Measurements from ENCODE around the gene CCDC136.

CCDC136 gene

DNA sequence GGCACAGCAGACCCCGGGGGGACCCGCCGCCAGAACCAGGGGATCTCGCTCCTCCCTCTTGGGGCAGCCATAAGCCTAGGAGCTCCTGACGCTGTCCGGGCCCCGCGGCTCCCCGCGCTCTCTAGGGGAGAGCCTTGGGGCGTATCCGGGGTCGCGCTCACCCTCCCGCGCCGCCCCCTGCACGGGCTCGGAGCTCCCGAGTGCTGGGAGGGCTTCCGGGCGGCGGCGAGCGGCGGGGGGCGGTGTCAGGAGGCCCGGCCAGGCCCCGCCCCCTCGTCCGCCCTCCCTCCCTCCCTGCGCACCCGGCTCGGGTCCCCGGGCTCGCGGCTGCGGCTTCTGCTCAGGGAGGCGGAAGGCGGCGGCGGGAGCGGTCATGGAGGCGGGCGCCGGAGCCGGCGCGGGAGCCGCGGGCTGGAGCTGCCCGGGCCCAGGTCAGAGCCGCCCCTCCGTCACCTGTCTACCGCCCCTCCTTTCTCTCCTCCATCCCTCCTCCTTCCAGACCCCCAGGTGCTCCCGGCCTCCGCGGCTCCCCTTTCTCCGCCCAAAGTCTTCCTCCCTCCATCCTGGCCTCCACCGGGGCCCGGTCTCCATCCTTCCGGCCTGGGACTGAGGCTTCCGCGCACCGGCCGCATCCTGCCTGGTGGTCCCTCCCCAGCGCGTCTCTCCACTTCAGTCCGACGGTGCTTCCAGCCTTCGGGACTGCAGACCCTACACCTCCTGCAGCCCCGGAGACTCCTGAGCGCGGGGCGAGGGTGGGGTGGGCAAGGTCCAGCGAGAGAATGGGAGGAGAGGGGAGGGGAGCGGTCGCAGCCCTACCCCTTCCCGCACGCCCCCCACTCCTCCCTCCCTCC is at the start of gene CCDC136:
CCDC136 (plus strand) TSS at position 848 of the 851 bp plus-strand sequence. CDS start 444 bp downstream, outside the sequence.
- peak; percentile 25 for DNase-seq

GRCh38 chr7:128742206-128742605 is 49.6 kb upstream of the CCDC136 start:
- no peak for DNase-seq

DNA sequence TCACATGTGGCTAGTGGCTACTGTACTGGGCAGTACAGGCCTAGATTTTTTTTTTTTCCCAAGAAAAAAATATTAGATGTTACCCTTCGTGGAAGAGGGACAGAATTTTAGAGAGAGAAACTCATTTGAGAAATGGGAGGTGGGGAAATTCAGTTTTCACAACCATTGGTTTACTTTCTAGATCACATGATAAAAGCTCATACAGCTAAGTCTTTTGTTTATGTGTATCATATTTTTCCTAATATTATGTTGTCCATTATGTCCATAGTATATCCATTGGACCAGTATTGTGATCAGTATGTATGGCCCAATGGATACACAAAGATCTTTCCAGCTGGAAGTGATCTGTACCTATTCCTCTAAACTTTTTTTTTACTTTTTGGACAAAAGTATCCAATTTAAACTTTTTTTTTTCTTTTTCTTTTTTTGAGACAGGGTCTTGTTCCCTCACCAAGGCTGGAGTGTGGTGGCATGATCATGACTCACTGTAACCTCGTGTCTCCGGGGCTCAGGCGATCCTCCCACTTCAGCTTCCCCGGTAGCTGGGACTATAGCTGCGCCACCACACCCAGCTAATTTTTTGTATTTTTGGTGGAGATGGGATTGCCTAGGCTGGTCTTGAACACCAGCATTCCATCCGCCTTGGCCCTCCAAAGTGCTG is 48.5 kb upstream of the CCDC136 start:
- DNase-seq = no peak

DNA sequence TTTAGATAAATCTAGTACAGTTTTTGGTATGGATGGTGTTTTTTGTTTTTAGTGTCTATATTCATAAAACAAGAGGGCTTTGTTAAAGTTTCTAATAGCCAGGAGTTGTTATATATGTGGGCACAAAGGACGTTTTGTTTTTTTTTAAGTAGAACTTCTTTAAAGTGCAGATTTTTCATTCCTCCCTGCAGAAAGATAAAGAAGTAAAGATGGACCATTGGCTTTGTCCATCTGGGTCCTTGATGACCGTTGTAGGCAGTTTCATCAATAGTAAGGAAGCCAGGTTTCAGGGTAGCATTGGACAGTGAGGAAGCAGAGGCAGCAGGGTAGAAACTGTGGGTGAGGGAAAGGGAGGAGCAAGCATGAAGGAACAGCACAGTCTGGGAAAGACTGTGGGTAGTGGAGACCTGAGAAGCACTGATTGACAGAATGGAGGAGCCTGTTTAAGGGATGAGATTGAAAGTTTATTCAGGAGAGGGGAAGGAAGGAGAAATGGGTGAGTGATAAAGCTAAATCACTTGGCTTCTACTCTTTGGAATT is 47.3 kb upstream of the CCDC136 start:
- no peak for DNase-seq

- DNase-seq = no peak
Observed at GRCh38 chr7:128745706-128746105, 46.1 kb upstream of the CCDC136 start.

DNA sequence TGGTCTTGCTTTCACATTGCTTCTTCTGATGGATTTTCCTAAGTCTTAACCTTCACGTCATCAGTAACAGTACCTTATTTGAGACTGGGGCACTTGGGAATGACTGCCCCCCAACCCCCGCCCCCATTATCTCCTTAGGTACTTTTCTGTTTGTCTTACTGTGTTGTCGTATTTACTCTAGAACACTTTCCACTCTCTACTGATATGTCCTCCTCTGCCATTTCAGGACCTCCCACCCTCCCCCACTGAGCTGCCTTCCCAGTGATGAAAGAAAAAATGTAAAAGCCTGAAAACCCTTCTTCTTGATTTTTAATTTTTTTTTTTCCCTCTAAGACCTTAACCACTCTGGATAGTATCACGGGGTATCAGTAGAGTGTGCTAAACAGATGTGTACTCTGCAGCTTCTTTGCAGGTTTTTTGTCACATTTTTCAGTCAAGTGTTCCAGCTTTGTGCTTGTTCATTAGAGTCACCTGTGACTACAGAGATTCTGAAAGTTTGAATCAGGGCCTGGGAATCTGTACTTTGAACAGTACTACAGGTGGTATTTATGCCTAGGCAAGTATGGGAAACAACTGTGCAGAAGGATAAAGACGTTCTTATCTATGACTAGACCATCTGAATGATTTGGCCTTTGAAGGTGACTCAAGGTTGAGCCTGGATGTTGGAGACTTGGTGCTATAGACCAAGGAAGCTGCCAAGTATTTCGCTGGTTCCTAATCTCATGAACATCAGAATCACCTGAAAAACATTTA is 44.3 kb upstream of the CCDC136 start:
- DNase-seq = no peak

- DNase-seq = no peak
Observed at GRCh38 chr7:128752251-128752650, 39.5 kb upstream of the CCDC136 start.

DNA sequence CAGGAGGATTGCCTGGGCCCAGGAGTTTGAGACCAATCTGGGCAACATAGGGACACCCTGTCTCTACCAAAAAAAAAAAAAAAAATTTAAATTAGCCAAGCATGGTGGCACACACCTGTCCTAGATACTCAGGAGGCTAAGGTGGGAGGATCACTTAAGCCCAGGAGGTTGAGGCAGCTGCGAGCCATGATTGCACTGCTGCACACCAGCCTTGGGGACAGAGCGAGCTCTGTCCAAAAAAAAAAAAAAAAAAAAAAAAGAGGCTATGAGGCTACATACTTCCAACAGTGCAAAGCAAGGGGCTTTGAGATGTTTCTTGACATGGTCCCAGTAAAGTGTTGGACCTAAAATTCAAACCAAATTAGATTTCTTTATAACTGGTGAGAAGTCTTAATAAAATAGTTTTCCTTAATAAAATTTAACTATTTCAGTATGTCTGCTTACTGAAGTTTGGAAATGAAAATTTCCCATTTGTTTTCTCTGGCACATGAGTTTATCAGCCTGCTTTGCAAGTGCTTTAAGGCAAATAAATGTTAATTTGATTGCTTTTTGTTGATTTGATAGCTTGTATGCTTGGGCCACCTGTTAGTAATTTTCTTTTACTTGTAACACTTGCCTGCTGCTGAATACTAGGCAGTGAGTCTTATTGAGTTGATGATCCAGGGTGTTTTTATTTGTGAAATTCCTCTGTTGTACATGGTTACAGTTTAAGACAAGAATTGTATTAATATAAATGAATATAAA is 36.5 kb upstream of the CCDC136 start:
- DNase-seq = no peak

DNA sequence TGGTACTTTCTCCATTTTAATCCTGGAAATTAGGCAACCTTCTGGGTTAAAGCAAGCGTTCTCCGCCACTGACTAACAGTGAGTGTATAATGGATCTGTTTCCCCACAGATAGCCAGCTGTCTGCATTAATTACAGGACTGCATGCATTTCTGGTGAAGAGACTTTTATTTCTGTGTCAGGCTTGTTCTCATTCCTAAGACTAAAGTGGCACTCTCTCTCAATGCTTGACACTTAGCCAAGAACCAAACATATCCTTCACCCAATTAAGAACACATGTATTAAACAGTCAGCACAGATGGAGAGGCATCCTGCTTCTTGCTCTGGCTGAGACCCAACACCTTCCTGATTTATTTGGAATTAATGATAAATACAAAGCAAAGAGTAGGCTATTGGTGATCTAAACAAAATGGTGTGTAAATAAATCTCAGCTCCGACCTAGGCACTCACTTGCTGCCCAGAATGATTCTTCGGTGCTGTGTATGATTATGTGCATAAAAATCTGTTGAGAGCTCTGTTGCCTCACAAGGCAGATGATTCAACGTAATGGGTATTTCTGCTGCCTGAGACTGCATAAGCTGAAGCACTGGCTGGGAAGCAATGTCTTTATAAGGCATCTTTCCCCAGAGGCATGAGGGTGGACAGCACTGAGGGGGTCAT is 35.8 kb upstream of the CCDC136 start:
- no peak for DNase-seq

DNA sequence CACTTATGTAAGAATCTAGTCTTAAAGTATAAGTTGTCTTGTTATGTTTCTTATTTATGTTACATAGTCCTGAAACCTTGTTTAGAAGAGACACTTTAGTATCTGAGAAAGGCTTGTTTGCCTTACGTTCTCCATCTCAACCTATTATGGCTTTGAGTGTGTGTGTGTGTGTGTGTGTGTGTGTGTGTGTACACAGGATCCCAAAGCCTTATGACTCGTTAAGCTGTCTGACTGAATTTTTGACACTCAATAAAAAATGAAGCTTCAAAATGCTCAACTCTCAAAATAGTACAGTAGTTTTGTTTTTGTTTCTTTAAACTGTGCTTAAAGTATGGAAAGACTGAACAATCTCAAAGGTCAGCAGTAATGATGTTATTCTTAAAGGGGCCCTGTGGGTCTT is 34.6 kb upstream of the CCDC136 start:
- DNase-seq = no peak

- no peak for DNase-seq
Observed at GRCh38 chr7:128758553-128758952, 33.2 kb upstream of the CCDC136 start.

GRCh38 chr7:128759242-128759641 is 32.5 kb upstream of the CCDC136 start:
- no peak for DNase-seq

GRCh38 chr7:128763541-128763940 is 28.2 kb upstream of the CCDC136 start:
- DNase-seq = no peak

- DNase-seq = no peak
Observed at GRCh38 chr7:128767475-128768110, 24.2 kb upstream of the CCDC136 start.

DNA sequence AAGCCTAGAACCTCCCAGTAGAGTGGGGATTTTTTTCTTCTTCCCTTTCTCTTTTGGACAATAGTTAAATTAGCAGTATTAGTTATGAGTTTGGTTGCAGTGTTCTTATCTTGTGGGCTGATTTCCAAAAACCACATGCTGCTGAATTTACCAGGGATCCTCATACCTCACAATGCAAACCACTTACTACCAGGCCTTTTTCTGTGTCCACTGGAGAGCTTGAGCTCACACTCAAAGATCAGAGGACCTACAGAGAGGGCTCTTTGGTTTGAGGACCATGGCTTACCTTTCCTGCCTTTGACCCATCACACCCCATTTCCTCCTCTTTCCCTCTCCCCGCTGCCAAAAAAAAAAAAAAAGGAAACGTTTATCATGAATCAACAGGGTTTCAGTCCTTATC is 21.5 kb upstream of the CCDC136 start:
- no peak for DNase-seq

GRCh38 chr7:128773604-128774003 is 18.2 kb upstream of the CCDC136 start:
- no peak for DNase-seq

- DNase-seq = no peak
Observed at GRCh38 chr7:128774029-128774689, 17.6 kb upstream of the CCDC136 start.

DNA sequence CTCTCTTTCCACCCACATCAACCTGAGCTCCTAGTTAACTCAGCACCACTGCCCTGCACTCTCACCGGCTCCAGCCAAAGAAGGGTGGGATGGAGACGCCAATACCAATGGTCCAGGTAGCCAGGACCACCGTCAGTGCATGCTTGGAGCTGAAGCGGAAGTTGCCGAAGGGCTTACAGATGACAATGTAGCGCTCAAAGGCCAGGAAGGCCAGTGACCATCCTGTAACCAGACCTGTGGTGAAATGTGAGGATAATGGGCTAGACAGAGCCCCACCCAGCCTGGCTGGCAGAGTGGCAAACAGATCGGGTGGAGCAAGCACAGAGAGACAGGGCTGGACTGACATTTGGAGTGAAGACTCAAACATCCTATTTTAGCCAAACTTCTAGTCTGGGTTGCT is 16.8 kb upstream of the CCDC136 start:
- DNase-seq = no peak

DNA sequence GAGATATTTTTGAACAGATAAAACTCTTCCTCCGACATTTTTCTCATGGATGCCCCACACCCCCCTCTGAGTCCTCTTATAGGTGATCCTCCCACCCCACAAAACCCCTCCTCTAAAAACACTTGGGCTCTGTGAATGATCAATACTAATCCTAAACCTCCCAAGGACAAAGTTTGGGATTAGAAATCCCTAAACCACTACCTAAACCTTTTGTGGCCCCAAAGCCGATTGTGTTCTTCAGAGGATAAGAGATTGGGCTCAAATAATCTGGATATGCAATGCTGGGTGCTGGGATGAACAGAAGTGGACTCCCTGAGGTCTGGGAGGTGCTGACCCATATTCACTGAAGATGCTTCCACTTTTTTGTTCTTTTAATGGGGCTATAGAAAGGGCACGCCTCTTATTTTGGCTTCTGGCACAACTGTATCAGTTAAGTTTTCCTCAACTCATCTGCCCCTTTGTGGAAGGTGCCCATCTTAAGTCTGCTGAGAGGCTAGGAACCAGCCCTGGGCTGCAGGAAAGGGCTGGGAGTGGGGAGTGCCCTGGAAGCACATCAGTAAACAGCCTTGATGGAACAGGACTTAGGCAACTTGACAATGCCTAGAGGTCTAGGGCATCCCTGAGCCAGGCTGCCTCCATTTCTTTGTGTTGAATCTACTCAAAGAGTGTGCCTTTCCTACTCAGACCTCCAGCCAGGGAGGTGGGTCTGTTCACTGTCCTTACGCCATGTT is 15.9 kb upstream of the CCDC136 start, which contains the start of gene OPN1SW:
OPN1SW (minus strand) TSS at position 51 of the 731 bp plus-strand sequence; CDS start at position 38, 13 bp downstream.
- no peak for DNase-seq

Measured in NCI-H748 treated with DMSO at 0.1 percent for 48 hours (cell line).